ENCODE data around the gene TMEM37.

The TMEM37 gene

DNA sequence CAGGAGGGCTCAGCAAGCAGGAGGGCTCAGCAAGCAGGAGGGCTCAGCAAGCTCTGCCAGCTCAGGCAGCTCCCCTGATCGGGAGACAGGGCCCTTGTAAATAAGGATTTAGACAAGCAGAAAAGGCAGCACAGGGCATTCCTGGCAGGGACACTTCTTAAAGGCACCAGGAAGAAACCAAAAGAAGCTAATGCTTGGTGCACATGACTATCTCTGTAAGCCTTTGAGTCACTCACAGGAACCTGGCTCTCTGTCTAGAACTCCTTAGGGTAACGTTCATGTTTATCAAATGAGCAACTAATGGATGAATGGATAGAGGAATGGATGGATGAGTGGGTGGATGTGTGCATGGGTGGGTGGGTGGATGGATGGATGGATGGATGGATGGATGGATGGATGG, 28.4 kb downstream of the TMEM37 start:
- no peak overlapping the region for H3K4me3 ChIP-seq (ENCODE audit: low read length)
- TF ChIP-seq, protein P1, sequence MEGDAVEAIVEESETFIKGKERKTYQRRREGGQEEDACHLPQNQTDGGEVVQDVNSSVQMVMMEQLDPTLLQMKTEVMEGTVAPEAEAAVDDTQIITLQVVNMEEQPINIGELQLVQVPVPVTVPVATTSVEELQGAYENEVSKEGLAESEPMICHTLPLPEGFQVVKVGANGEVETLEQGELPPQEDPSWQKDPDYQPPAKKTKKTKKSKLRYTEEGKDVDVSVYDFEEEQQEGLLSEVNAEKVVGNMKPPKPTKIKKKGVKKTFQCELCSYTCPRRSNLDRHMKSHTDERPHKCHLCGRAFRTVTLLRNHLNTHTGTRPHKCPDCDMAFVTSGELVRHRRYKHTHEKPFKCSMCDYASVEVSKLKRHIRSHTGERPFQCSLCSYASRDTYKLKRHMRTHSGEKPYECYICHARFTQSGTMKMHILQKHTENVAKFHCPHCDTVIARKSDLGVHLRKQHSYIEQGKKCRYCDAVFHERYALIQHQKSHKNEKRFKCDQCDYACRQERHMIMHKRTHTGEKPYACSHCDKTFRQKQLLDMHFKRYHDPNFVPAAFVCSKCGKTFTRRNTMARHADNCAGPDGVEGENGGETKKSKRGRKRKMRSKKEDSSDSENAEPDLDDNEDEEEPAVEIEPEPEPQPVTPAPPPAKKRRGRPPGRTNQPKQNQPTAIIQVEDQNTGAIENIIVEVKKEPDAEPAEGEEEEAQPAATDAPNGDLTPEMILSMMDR (conservative IDR thresholded peaks at IDR 0.05; ENCODE audit: low read depth, low read length), result no peak
- DNase-seq (ENCODE audit: low read depth), result no peak

DNA sequence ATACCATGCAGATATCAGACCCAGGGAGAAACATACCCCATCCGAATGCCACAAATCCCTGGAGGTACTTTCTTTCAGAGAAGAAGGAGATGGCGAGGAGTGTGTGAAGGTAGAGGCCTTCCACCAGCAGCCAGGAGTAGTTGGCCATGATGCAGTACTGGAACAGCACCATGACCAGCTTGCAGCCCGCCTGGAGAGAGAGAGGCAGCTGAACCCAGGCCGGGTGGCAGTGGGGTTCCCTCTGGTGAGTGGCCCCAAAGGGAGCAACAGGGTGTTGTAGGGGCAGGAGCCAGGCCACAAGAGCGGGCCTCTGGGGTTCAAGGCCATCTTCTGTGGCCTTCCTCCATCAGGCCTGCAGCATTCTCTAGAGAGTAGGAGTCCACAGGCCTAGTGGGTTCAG, 30.2 kb downstream of the TMEM37 start:
- TF ChIP-seq, protein P1 (conservative IDR thresholded peaks at IDR 0.05; ENCODE audit: low read depth, low read length), result no peak
- H3K4me3 ChIP-seq (ENCODE audit: low read length), result no peak overlapping the region
- no peak for DNase-seq (ENCODE audit: low read depth)

DNA sequence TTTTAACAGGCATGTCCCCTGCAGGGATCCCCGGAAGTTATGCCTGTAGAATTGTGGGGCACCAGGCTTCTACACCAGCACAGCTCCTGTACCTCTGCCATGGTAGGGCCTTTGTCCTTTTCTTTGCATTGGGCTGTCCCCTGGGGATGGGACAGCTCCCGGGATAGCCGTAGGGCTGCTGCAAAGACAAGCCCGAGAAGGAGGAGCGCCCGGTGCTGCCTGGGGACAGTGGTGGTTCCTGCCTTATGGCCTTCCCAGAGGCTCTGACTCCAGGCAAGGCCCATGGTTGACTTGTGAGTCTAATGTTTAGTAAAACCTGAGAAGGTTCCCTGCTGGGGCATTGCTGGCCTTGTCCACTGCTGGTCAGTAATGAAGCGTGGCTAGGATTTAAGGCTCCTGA, 30.9 kb downstream of the TMEM37 start:
- H3K4me3 ChIP-seq (ENCODE audit: low read length), result no peak overlapping the region
- DNase-seq (ENCODE audit: low read depth), result no peak
- TF ChIP-seq, protein P1 (conservative IDR thresholded peaks at IDR 0.05; ENCODE audit: low read depth, low read length), result no peak

DNA sequence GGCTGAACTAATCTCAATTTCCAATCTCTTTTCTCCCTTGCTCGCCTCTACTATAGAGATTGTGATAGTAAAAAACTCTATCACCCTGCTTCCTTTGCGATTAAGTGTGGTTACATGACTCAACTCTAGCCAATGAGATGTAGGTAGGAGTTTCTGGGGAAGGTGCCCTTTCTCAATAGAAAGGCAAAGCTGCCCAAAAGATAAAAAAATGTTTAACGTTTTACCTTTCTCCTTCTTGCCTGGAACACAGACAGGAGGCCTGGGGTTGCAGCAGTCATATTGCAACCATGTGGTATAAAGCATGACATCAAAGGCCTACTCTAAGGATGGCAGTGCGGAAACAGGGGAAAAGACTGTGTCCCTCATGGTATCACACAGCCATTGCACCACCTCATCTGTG, 31.5 kb downstream of the TMEM37 start:
- TF ChIP-seq, protein P1 (conservative IDR thresholded peaks at IDR 0.05; ENCODE audit: low read depth, low read length), result no peak

DNA sequence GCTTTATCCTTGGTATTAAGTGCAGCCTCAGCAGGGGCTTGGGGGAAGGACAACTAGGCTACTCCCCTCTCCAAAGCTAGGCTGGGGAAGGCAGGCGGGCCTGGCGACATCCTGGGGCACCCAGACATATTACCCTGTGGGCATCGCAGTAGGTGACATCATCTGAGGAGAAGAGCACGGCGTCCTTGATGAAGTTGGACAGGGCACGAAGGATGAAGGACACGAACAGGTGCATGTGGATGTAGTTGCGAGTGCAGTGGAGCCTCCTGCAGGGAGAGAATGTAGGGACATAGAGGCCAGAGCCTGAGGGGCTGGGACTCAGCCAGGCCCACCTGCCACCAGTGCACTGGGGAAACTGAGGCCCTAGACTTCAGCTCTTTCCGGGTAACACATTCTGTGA, 32.3 kb downstream of the TMEM37 start:
- no peak overlapping the region for H3K4me3 ChIP-seq (ENCODE audit: low read length)
- no peak for DNase-seq (ENCODE audit: low read depth)
- TF ChIP-seq, protein P1 (conservative IDR thresholded peaks at IDR 0.05; ENCODE audit: low read depth, low read length), result no peak

More for the DNA sequence above, 31.5 kb downstream of the TMEM37 start:
- no peak for DNase-seq (ENCODE audit: low read depth)
- H3K4me3 ChIP-seq (ENCODE audit: low read length), result no peak overlapping the region

DNA sequence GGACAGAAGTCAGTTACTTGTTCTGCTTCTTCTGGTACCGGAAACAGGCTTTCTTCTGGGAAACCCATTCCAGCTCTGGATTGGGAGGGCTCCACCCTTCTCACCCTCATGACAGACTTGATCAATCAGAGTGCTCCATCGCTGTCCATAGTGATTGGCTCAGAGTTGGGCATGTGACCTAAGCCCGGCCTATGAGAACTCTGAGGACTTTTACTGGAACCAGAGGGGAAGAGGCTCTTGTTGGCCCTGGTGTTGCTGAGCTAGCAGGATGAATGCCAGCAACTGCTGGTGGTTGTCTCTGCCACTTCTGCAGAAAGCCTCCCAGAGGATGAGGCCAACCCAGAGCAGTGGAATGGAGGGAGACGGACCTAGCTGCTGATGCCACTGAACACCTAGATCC, 33.3 kb downstream of the TMEM37 start:
- TF ChIP-seq, protein P1 (conservative IDR thresholded peaks at IDR 0.05; ENCODE audit: low read depth, low read length), result no peak
- DNase-seq (ENCODE audit: low read depth), result no peak

DNA sequence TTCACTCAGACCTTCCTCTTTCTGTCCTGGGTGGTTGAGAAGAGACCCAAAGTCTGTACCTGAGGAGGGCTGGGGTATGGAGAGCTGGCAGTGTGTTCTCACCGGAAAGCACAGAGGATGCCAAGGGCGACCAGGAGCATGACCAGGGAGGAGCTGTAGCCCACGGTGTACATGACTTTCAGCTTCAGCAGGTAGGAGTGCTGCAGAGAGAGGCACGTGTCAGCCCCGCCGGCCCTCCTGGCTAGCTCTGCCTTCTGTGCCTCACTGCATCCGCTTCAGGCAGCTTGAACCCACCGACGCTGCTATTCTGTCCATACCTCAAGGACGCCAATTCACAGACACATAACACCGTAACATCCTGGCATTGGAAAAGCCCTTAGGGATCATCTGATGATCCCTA, 34.0 kb downstream of the TMEM37 start:
- DNase-seq (ENCODE audit: low read depth), result no peak
- H3K4me3 ChIP-seq (ENCODE audit: low read length), result no peak overlapping the region
- TF ChIP-seq, protein P1 (conservative IDR thresholded peaks at IDR 0.05; ENCODE audit: low read depth, low read length), result no peak

More for the DNA sequence above, 33.3 kb downstream of the TMEM37 start:
- no peak overlapping the region for H3K4me3 ChIP-seq (ENCODE audit: low read length)
